ENCODE data around the gene SLC24A3.
A peak's percentile ranks its signal among the peaks of the same experiment; 100 is the strongest.

The SLC24A3 gene

DNA sequence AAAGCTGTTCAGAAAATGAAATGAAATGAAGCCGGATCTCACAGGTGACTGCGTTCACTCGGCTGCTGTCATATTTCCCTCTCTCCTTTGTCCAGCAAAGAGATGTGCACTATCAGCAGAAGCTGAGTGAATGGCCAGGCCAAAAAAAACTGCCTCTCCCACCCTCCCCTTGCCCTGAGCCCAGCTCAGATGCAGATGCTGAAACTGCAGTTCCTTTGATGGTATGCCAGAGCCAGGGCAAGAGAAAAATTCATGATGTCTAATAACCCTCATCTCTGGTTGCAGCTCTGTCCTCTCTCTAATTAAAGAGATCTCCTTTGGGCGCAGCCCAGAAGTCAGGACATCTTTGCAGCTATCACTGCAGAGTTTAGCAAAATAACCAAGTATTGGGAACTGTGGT, 335.1 kb downstream of the SLC24A3 start:
- DNase-seq (ENCODE audit: low spot score) = no peak

DNA sequence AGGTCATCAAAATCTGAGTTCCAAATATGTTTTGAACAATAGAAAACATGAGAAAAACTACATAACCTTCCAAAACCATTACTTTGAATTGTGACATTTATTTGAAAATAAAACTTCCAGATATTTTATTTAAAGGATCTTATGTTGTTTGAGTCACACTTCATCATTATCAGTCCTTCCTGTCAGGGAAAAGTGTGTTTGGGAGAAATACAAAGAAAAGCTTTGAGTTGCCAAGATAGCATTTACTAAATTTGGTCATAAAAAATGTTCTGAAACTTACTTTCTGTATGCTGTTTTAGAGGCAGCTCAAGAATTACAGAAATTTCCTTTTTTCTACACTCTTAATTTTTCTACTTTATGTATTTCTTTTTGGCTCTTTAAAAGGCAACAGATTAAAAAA, 337.5 kb downstream of the SLC24A3 start:
- no peak for DNase-seq (ENCODE audit: low spot score)

DNA sequence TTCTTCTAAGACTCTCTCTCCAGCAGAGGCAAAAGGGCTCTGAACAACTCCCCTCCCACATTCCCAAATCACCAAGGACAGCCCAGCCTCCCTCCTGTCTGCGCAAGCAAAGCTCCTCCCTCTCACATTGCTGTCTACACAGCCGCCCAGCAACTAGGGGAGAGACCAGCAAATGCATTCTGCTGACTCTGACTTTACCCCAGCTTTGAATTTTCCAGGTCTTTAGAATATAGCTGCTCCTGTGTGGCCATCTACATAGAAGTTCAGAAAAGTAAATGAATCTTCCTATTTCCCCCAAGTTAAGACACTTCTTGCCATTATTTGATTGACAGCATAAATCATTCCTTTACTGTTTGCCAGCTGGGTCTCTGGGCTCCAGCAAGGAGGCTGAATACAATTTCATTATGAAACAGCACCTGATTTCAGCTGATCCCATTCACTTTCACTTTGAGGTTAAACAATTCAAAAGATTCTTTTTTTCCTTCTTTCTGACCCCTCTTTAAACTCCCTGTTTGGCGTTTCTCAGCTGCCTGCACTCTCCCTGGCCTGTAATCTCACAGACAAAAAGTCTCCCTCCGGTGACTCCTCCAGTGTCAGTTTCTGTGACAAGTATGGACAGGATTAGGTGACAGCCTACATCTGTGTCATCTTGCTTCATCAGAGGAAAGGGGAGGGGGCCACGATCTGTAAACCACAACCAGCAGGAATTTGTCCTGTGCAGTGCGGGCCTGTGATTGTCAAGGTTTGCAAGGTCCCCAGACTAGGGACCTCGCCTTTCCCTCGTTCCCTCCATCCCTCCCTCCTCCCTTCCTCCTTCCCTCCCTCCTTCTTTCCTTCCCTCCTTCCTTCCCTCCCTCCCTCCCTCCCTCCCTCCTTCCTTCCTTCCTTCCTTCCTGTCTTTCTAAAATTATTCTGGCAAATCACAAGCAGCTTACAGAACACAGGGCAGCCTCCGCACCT, 340.1 kb downstream of the SLC24A3 start:
- DNase-seq (ENCODE audit: low spot score) = no peak

DNA sequence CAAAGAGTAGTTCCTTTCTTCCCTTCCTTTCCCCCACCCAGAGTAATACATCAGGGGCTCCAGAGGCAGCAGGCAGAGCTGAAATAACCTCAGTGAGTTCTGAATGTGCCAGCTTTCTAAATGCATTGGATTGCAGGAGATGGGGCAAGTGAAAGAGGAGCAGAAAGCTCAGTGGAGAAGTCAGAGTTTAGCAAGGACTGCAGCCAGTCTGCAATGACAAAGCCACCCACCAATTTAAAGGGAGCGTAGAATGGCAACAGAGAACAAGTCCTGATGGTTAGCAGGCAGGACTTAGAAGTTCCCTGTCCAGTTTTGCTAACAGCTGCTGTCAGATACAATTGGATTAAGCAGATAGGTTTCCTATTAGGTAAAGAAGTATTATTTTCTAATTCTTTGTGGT, 342.2 kb downstream of the SLC24A3 start:
- no peak for DNase-seq (ENCODE audit: low spot score)

DNA sequence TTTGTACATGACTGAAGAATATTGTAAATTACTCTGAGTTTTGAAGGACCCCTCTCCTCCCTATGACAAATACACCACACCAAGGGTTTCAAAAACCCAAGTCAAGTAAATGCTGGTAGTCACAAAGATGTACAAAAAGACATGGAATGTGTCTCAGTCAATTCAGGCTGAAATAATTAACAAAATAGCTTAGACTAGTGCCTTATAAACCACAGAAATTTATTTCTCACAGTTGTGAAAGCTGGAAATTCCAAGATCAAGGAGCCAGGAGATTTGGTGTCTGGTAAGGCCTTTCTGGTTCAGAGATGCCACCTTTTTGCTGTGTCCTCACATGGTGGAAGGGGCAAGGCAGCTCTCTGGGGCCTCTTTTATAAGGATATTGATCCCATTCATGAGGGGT, 343.3 kb downstream of the SLC24A3 start:
- no peak for DNase-seq (ENCODE audit: low spot score)

DNA sequence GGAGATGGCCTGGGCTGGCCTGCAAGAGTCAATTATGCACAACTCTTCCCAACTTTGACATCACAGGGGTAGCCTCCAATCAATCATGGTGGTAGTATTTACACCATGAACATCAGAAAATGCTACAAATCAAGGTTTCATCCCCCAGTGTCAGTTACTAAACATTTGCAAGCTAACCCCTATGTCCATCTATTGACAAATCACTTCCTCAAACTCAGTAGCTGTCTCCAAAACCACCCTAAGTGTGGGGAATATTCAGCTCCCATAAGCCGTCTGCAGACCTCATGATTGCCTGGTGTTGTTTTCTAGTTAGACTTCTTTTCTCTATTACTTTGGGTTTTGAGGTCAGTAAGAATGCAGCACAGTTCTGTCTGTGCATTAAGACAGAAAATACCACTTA, 344.8 kb downstream of the SLC24A3 start:
- no peak for DNase-seq (ENCODE audit: low spot score)

DNA sequence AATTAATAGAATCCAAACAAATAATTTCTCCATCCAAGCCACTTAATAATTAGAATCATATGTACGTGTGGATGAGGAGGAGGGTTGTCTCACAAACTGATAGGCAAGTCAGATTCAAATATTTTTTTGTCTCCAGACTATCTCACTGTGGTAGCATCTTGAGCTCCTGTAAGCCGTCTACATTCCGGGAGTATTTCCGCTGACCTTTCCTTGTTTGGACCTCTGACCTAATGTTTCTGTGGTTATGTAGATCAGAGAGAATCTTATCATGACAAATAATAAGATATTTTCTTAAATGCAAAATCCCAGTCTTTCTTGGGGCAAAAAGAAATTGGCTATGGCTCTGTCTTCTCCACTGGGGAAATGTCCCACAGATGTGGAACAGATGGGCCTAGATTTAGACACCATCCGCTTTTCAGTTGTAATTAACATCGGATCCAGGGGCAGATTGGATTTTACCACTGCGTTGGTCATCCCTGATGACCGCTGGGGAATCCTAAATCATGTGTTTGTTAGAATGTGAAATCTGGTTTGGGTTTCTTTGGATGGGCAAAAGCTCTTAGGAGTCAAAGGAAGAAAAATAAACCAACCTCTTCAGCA, 348.5 kb downstream of the SLC24A3 start:
- DNase-seq (ENCODE audit: low spot score) = no peak

DNA sequence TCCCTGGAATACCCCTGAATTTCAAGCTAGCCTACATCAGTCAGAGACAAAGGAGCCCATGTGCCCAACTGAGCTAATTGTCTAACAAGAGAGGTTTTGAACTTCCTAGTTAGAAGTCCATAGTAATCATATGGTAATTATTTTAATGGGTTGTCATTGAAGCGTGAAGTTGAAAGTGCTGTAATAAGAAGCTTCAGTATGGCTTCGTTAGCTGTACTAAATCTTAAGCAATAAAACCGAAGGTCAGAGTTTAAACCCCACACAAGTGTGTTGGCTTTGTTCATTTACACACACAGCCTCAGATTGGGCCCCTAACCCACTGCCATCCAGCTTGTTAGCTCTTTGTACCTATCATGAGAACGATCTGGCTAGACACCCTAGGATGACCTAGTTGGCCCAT, 350.0 kb downstream of the SLC24A3 start:
- DNase-seq (ENCODE audit: low spot score) = no peak

DNA sequence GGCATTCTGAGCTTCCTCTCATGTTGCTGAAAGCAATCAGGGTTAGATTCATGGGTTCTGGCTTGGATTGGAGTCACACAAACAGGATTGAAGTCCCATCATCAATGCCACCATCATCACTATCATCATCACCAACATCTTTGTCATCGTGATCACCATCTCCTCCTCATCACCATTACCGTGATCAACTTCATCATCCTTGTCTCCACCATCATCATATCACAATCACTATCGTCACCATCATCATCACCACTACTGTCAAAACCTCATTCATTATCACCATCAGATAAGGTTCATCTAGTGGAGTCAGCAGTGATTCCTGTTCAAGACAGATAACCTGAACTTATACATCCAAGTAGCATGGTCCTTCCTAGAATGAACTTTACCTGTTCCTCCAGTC, 351.8 kb downstream of the SLC24A3 start:
- DNase-seq (ENCODE audit: low spot score) = no peak

DNA sequence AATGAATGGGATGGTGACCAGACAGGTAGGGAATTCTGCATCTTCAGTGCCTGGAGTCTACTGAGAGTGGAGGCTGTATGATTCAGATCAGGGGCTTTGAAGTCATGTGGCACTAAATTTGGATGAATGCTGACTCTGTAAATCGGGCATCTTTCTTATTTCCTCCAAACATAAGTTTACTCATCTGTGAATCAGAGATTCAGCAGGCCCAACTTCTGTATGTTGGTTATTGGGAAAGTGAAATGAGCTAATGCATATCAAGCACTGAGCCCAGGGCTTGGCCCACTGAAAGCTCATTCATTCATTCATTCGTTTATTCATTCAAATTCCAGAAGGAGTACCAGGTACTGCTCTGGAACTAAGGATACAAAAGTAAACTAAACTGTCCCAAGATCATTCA, 353.3 kb downstream of the SLC24A3 start:
- no peak for DNase-seq (ENCODE audit: low spot score)

DNA sequence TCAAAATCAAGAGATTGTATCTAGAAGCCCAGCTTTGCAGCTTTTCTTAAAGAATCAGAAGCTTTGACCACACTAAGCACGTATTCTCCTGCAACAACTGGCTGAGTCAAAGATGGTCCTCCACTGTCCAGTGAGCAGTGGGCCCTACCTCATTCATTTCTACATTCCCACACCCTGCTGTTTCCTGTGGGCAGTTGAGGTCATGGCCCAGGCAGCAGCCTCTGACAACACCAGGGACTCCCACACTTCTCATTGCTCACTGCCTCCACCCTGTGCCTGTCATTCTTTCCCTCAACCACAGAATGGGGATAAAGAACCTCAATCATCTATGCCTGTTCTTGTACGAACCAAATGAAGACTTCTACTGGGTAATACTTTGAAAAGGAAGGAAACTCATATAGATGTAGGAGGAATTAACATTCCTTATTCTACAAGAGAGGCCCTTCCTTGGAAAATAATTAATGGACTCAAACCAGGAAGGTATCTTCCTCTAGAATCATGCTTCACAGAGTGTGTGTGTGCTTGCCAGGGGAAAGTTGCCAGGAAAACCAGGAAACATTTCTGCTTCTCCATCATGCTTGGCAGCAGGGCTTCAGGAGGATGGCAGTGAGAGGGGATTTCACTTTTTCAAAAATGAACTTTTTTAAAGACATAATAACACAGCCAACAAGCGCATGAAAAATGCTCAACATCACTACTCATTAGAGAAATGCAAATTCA, 353.9 kb downstream of the SLC24A3 start:
- DNase-seq (ENCODE audit: low spot score) = no peak

DNA sequence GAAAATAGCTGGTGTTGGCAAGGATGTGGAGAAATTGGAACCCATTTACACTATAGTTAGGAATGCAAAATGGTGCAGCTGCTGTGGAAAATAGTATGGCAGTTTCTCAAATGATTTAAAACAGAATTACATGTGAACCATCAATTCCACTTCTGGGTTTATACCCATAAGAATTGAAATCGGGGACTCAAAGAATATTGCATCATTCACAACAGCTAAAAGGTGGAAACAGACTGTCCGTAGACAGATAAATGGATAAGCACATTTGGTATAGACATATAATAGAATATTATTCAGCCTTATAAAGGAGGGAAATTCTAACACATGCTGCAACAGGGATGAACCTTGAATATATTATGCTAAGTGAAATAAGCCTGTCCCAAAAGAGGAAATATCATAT, 355.7 kb downstream of the SLC24A3 start:
- no peak for DNase-seq (ENCODE audit: low spot score)

DNA sequence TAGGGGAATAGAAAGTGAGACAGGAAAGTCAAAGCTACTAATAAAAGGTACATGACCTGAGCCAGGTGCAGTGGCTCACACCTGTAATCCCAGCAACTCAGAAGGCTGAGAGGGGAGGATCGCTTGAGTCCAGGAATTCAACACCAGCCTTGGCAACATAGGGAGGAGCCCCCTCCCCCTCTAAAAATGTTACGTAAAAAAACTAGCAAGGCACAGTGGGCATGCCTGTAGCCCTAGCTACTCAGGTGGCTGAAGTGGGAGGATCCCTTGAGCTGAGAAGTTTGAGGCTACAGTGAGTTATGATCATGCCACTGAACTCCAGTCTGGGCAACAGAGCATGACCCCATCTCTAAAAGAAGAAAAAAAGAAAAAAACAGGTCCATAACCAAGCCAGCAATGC, 359.6 kb downstream of the SLC24A3 start:
- DNase-seq (ENCODE audit: low spot score) = no peak

DNA sequence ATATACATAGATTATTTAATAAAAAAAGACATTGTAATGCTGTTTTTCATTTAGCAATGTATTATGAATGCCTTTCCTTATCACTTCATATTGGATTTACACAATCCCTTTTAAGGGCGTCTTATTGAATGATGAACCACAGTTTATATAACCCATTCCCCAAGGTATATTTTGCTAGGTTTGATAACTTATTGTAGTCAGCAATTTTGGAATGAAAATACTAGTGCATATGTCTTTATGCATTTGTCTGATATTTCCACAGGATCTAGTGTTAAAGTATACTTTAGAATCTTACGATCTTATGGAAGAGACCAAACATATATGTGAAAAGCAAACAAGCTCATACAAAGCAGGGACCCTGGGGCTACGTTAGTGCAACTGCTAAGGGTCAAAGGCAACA, 365.2 kb downstream of the SLC24A3 start:
- no peak for DNase-seq (ENCODE audit: low spot score)

DNA sequence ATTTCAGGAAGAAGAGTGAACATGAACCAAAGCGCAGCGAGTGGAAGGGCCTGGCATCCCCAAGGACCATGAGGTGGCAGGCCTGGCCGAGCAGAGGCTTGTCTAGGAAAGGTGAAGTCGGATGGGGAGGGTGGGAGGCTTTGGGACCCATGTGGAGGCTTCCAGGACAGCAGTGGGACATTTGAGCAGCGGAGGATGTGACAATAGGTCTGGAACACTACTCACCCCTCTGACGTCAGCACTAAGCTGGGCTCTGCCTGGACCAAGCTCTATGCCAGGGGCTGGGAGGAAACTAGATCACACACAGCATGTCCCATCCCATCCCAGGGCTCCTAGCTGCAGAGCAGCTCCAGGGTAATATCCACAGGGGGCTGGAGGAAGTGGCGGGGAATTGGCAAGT, 370.3 kb downstream of the SLC24A3 start:
- no peak for DNase-seq (ENCODE audit: low spot score)

DNA sequence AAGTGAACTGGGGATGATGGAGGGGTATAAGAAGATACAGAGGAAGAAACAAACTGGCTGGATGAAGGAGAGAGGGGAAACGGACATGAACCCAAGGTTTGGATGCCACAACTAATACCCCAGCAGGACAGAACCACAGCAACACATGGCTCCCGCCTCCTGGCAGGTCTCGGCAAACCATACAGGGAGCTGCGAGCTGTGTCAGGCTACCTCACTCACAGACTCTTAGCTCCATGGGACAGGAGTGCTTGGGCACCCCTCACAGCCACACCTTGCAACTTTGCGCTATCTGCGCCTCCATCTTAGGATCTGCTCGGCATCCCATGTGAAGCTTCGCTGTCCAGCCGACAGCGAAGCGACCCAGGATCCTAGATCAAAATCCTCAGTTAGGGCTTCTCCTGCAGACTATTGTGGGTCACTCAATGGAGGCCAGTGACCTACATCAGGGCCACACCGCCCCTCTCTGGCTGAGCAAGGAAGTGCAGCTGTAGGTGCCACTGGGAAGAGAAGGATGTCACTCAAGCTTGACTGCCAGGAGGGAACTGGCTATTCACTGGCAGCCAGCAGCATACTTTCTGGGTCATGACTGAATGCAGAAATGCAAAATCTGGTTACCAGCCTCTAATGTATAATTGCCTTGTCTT, 371.2 kb downstream of the SLC24A3 start:
- peak; percentile 76 for DNase-seq (ENCODE audit: low spot score)

DNA sequence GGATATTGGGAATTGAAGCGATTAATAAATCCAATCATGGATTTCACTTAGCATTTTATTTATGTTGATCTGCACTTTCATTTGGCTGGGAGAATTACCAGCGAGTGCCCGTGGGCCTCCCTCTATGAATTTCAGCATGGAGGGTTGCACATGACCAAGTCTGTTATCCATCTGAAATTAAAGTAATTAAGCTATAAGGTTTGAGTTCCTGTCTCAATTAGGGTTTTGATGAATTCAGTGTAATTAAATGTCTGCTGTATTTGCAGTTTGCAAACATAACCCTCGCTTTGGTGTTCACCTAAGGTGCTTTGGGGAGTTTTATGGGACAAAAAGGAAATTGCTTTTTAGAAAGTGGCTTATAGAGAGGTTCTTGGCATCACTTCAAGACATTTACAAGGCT, 375.8 kb downstream of the SLC24A3 start:
- DNase-seq (ENCODE audit: low spot score) = no peak

DNA sequence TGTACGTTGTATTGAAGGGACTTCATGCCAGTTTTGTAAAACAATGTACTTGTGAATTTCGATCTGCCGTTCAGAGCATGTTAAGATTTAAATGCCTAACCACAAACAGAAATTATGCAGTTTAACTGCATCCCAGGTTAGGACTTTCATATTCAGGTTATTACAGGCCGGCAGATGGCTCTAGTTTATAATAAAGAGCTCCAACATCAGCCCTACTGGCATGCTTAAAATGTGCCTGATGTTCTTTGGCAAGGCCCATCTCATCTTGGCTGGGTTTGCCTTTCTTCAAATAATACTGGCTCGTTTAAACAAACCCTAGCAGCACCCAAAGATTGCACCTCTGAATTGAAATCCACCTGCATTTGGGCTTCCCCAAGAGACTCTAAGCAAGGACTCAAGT, 376.3 kb downstream of the SLC24A3 start:
- DNase-seq (ENCODE audit: low spot score) = no peak

DNA sequence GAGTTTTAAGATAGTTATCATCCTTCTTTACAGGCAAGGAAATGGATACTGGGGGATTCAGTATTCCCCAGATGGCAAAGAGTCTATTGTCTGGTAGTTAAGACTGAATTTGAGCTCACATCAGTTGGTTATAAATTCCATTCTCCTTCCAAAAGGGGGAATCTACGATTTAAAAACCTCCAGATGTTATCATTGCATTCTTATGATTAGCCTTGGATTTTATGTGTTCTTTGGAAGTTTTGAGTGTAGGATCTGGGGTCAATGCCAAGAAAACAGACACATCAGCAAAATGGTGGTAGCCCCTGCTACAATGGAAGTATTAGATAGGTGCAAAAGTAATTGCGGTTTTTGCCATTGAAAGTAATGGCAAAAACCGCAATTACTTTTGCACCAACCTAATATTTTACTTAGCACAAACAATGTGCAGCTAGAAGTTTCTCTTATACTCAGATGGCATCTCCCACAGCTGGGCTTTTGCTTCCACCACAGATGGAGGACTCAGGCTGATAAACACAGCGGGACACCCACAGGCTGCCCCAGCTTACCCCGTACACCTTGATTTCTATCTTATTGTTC, 377.4 kb downstream of the SLC24A3 start:
- no peak for DNase-seq (ENCODE audit: low spot score)

DNA sequence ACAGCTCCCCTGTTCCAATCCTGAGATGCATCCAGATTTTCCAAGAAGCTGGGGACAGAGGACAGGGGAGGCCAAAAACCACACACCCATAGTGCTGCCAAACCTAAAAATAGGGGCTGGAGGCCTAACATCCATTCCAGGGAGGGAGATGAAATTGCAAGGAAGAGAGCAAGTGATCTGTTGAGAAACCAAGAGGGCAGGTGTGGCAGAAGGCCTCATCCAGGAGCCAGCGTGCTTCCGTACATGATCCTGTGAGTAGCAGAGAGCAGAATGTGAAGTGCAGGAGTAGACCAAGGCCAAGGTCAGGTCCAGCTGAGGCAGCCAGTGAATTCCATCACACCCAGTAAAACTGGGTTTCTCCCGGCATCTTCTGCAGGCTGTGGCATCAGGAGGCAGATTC, 377.9 kb downstream of the SLC24A3 start:
- DNase-seq (ENCODE audit: low spot score) = no peak

DNA sequence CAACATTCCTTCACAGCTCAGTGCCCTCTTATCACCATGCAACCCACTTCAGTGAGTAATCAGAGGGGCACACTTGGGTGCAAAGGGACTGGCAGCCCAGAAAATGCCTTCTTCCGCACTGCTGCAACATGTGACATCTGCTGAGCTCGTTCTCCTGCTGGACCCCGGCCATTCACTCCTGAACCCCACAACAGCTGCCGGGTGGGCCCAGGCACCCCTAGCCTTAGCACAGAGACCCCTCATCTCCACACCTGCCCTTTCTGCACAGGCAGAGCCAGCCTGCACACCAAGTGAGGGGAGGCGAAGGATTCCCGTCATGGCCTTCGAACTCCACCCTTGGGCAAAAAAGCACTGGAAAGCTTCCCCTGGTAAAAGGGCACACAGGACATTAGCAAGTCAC, 381.3 kb downstream of the SLC24A3 start:
- no peak for DNase-seq (ENCODE audit: low spot score)

DNA sequence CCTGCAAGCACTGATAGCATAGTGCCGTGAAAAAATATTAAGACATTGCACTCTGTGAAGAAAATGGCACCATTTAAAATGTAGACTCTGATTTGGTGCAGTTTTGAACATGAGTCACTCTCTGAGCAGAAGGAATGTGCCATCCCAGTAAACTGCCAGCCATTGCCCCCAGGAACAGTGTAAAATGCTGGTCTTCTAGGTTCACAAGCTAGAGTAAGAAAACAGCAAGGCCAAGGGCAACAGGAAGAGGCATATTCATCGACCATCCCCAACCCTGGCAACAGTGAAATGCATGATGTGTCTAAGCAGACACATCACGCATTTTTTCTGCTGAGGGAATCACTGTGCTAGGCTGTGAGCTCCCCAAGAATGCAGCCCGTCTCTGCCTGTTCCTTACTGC, 382.5 kb downstream of the SLC24A3 start:
- DNase-seq (ENCODE audit: low spot score) = no peak

Measured in AG20443 (cell line).